ENCODE measurements around the gene CRYBG3.

The CRYBG3 gene

DNA sequence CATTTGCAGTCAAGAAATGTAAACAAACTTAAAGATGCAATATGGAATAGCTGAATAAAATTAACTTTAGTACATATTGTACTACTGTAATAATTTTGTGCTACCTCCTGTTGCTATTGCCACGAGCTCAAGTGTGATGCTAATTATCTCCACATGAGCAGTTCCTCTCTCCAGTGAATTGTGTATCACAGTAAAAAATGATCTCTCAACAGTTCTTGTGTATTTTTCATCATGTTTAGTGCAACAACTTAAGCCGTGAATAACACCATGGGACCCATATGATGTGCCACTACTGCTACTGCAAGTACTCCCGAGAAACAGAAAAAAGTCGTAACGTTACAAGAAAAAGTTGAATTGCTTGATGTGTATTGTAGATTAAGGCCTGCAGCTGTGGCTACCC lies 138.1 kb downstream of the CRYBG3 start:
- Histone ChIP-seq H3K27ac (ENCODE audit: insufficient read depth in 1 of 2, low read depth in 1 of 2, low read length in 2 of 2, poor library complexity in 1 of 2, severe bottlenecking in 2 of 2) (no peak overlapping the region), H3K4me3 (ENCODE audit: control insufficient read depth in 1 of 7, extremely low read depth in 1 of 7, insufficient read depth in 4 of 7, low read depth in 2 of 7, low read length in 6 of 7) (no peak overlapping the region), H3K27me3 (replicated peaks in 2 of 5; ENCODE audit: control insufficient read depth in 4 of 5, insufficient read depth in 5 of 5, low read length in 4 of 5) (no peaks in the 10 kb centered on the region), H3K4me1 (ENCODE audit: control extremely low read depth in 1 of 4, control insufficient read depth in 4 of 4, insufficient read depth in 4 of 4, low read length in 3 of 4) (no peaks in the 10 kb centered on the region), H3K9me3 (ENCODE audit: control extremely low read depth in 1 of 5, control insufficient read depth in 4 of 5, insufficient read depth in 2 of 5, low read depth in 1 of 5, low read length in 4 of 5) (no peaks in the 10 kb centered on the region), H3K36me3 (ENCODE audit: control insufficient read depth in 4 of 4, insufficient read depth in 4 of 4, low read length in 3 of 4) (peaks cover 13 to 52% (median 33%) of the 10 kb centered on the region in 4 experiments)
- ChIA-PET POLR2A (no interaction called here), CTCF (no interaction called here)
- DNase-seq: no peak
- WGBS (ENCODE audit: insufficient coverage): 100% methylated on average over 2 of the region's 5 CpGs

- H3K4me1 ChIP-seq (ENCODE audit: control extremely low read depth in 1 of 4, control insufficient read depth in 4 of 4, insufficient read depth in 4 of 4, low read length in 3 of 4): no peaks in the 10 kb centered on the region
- WGBS (ENCODE audit: insufficient coverage): 100% methylated on average over 2 of the region's 5 CpGs
- no peaks in the 10 kb centered on the region for H3K27me3 ChIP-seq (replicated peaks in 2 of 5; ENCODE audit: control insufficient read depth in 4 of 5, insufficient read depth in 5 of 5, low read length in 4 of 5)
- H3K4me3 ChIP-seq (ENCODE audit: control insufficient read depth in 1 of 7, extremely low read depth in 1 of 7, insufficient read depth in 4 of 7, low read depth in 2 of 7, low read length in 6 of 7): no peak overlapping the region
- CTCF ChIA-PET: no interaction called here
- peaks cover 13 to 51% (median 33%) of the 10 kb centered on the region in 4 experiments for H3K36me3 ChIP-seq (ENCODE audit: control insufficient read depth in 4 of 4, insufficient read depth in 4 of 4, low read length in 3 of 4)
- H3K9me3 ChIP-seq (ENCODE audit: control extremely low read depth in 1 of 5, control insufficient read depth in 4 of 5, insufficient read depth in 2 of 5, low read depth in 1 of 5, low read length in 4 of 5): no peaks in the 10 kb centered on the region
- POLR2A ChIA-PET: no interaction called here
- H3K27ac ChIP-seq (ENCODE audit: insufficient read depth in 1 of 2, low read depth in 1 of 2, low read length in 2 of 2, poor library complexity in 1 of 2, severe bottlenecking in 2 of 2): no peak overlapping the region
- DNase-seq: no peak
Measured at GRCh38 chr3:97960551-97960950, 138.7 kb downstream of the CRYBG3 start.

GRCh38 chr3:97960993-97961766 lies 139.4 kb downstream of the CRYBG3 start:
- 100% methylated on average over 2 of the region's 8 CpGs for WGBS (ENCODE audit: insufficient coverage)
- CTCF ChIA-PET: no interaction called here

GRCh38 chr3:97967966-97968365 lies 146.2 kb downstream of the CRYBG3 start:
- ChIA-PET CTCF (interaction anchor here (1.4 kb wide), 1 partner anchor 54 kb away, joined by 3 read pairs; no protein-coding TSS in a partner anchor), POLR2A (no interaction called here)
- H3K9me3 ChIP-seq (ENCODE audit: control extremely low read depth in 1 of 5, control insufficient read depth in 4 of 5, insufficient read depth in 2 of 5, low read depth in 1 of 5, low read length in 4 of 5): no peaks in the 10 kb centered on the region

More at GRCh38 chr3:97960993-97961766, 139.4 kb downstream of the CRYBG3 start:
- Histone ChIP-seq H3K4me3 (ENCODE audit: control insufficient read depth in 1 of 7, extremely low read depth in 1 of 7, insufficient read depth in 4 of 7, low read depth in 2 of 7, low read length in 6 of 7) (no peak overlapping the region), H3K27me3 (replicated peaks in 2 of 5; ENCODE audit: control insufficient read depth in 4 of 5, insufficient read depth in 5 of 5, low read length in 4 of 5) (no peaks in the 10 kb centered on the region), H3K9me3 (ENCODE audit: control extremely low read depth in 1 of 5, control insufficient read depth in 4 of 5, insufficient read depth in 2 of 5, low read depth in 1 of 5, low read length in 4 of 5) (no peaks in the 10 kb centered on the region), H3K36me3 (ENCODE audit: control insufficient read depth in 4 of 4, insufficient read depth in 4 of 4, low read length in 3 of 4) (peaks cover 12 to 53% (median 34%) of the 10 kb centered on the region in 4 experiments), H3K27ac (ENCODE audit: insufficient read depth in 1 of 2, low read depth in 1 of 2, low read length in 2 of 2, poor library complexity in 1 of 2, severe bottlenecking in 2 of 2) (no peak overlapping the region), H3K4me1 (ENCODE audit: control extremely low read depth in 1 of 4, control insufficient read depth in 4 of 4, insufficient read depth in 4 of 4, low read length in 3 of 4) (no peaks in the 10 kb centered on the region)
- DNase-seq: no peak
- POLR2A ChIA-PET: no interaction called here

DNA sequence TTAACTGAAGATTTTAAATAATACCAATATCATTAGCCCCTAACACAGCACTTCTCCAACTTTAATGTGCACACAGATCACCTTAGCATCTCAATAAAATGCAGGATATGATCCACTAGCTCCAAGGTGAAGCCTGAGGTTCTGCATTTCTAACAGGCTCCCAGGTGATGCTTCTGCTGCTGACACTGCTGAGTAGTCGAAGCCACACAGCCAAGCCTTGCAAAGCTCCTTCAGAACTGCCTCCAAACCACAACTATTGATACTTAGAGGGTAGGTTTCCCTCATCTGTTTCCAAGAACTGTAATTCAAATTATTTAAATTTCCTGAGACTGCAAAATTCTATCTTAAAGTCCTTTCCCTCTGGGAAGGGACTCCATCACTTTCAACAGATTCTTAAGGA lies 146.6 kb downstream of the CRYBG3 start:
- no peaks in the 10 kb centered on the region for H3K27me3 ChIP-seq (replicated peaks in 2 of 5; ENCODE audit: control insufficient read depth in 4 of 5, insufficient read depth in 5 of 5, low read length in 4 of 5)
- H3K4me1 ChIP-seq (ENCODE audit: control extremely low read depth in 1 of 4, control insufficient read depth in 4 of 4, insufficient read depth in 4 of 4, low read length in 3 of 4): peaks cover 8 to 22% (median 16%) of the 10 kb centered on the region in 4 experiments
- ChIA-PET POLR2A (no interaction called here), CTCF (interaction anchor here (0.6 to 1.3 kb wide), 3 partner anchors 18 to 176 kb away, joined by 3 read pairs; no protein-coding TSS in a partner anchor)
- peaks cover 2 to 22% (median 6%) of the 10 kb centered on the region in 4 experiments for H3K36me3 ChIP-seq (ENCODE audit: control insufficient read depth in 4 of 4, insufficient read depth in 4 of 4, low read length in 3 of 4)
- DNase-seq: no peak
- no peak overlapping the region for H3K4me3 ChIP-seq (ENCODE audit: control insufficient read depth in 1 of 7, extremely low read depth in 1 of 7, insufficient read depth in 4 of 7, low read depth in 2 of 7, low read length in 6 of 7)
- no peak overlapping the region for H3K27ac ChIP-seq (ENCODE audit: insufficient read depth in 1 of 2, low read depth in 1 of 2, low read length in 2 of 2, poor library complexity in 1 of 2, severe bottlenecking in 2 of 2)
- WGBS (ENCODE audit: insufficient coverage): no CpG with 5 or more reads among the region's 1 CpG
- no peaks in the 10 kb centered on the region for H3K9me3 ChIP-seq (ENCODE audit: control extremely low read depth in 1 of 5, control insufficient read depth in 4 of 5, insufficient read depth in 2 of 5, low read depth in 1 of 5, low read length in 4 of 5)

More at GRCh38 chr3:97967966-97968365, 146.2 kb downstream of the CRYBG3 start:
- DNase-seq: no peak
- Histone ChIP-seq H3K4me3 (ENCODE audit: control insufficient read depth in 1 of 7, extremely low read depth in 1 of 7, insufficient read depth in 4 of 7, low read depth in 2 of 7, low read length in 6 of 7) (no peak overlapping the region), H3K27me3 (replicated peaks in 2 of 5; ENCODE audit: control insufficient read depth in 4 of 5, insufficient read depth in 5 of 5, low read length in 4 of 5) (no peaks in the 10 kb centered on the region), H3K36me3 (ENCODE audit: control insufficient read depth in 4 of 4, insufficient read depth in 4 of 4, low read length in 3 of 4) (peaks cover 2 to 23% (median 6%) of the 10 kb centered on the region in 4 experiments), H3K27ac (ENCODE audit: insufficient read depth in 1 of 2, low read depth in 1 of 2, low read length in 2 of 2, poor library complexity in 1 of 2, severe bottlenecking in 2 of 2) (no peak overlapping the region), H3K4me1 (ENCODE audit: control extremely low read depth in 1 of 4, control insufficient read depth in 4 of 4, insufficient read depth in 4 of 4, low read length in 3 of 4) (peaks cover 8 to 18% (median 13%) of the 10 kb centered on the region in 4 experiments)
- 97% methylated on average over 7 of the region's 8 CpGs for WGBS (ENCODE audit: insufficient coverage)

DNA sequence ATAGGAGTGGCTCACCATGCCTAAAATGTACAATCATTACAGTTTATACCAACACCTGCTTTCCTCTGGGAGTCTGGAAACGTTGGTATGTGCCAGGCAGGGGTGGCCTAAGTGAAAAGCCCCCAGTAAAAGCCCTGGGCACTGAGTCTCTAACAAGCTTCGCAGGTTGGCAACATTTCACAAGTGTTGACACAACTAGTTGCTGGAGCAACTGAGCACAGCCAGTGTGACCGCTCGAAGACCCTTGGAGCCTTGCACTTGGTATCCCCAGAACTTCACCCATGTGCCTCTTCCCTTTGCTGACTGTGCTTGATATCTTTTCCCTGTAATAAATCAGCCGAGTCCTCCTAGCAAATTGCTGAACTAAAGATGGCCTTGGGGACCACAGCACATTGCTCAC lies 147.7 kb downstream of the CRYBG3 start:
- Histone ChIP-seq H3K4me1 (ENCODE audit: control extremely low read depth in 1 of 4, control insufficient read depth in 4 of 4, insufficient read depth in 4 of 4, low read length in 3 of 4) (peaks cover 8 to 27% (median 17%) of the 10 kb centered on the region in 4 experiments), H3K9me3 (ENCODE audit: control extremely low read depth in 1 of 5, control insufficient read depth in 4 of 5, insufficient read depth in 2 of 5, low read depth in 1 of 5, low read length in 4 of 5) (no peaks in the 10 kb centered on the region), H3K27me3 (replicated peaks in 2 of 5; ENCODE audit: control insufficient read depth in 4 of 5, insufficient read depth in 5 of 5, low read length in 4 of 5) (no peaks in the 10 kb centered on the region), H3K4me3 (ENCODE audit: control insufficient read depth in 1 of 7, extremely low read depth in 1 of 7, insufficient read depth in 4 of 7, low read depth in 2 of 7, low read length in 6 of 7) (no peak overlapping the region), H3K27ac (ENCODE audit: insufficient read depth in 1 of 2, low read depth in 1 of 2, low read length in 2 of 2, poor library complexity in 1 of 2, severe bottlenecking in 2 of 2) (no peak overlapping the region), H3K36me3 (ENCODE audit: control insufficient read depth in 4 of 4, insufficient read depth in 4 of 4, low read length in 3 of 4) (peaks cover 2 to 15% (median 5%) of the 10 kb centered on the region in 4 experiments)
- 100% methylated on average over 3 of the region's 5 CpGs for WGBS (ENCODE audit: insufficient coverage)
- CTCF ChIA-PET: interaction anchor here (0.6 to 1.3 kb wide), 2 partner anchors 19 to 534 kb away, joined by 3 read pairs; no protein-coding TSS in a partner anchor
- POLR2A ChIA-PET: interaction anchor here (0.6 kb wide), 1 partner anchor 532 kb away, joined by 4 read pairs; no protein-coding TSS in a partner anchor
- no peak for DNase-seq

DNA sequence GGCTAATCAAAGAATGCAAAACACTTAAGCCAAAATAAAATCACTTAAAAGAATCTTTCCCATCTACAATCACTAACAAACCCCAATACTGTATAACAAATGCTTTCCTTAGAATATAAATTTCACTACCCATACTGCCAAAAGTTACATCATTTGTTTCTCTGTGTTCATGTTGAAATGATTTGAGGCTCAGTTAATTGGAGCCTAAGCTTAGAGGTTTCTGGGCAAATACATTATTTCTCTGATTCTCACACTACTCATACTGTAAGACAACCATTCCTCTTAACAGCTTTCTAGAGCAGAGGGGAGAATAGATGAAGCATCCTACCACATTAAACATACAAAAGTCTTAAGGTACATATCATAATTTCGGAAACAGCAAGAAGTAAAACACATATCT lies 148.3 kb downstream of the CRYBG3 start:
- H3K36me3 ChIP-seq (ENCODE audit: control insufficient read depth in 4 of 4, insufficient read depth in 4 of 4, low read length in 3 of 4): peaks cover 2 to 15% (median 5%) of the 10 kb centered on the region in 4 experiments
- H3K4me3 ChIP-seq (ENCODE audit: control insufficient read depth in 1 of 7, extremely low read depth in 1 of 7, insufficient read depth in 4 of 7, low read depth in 2 of 7, low read length in 6 of 7): no peak overlapping the region
- H3K4me1 ChIP-seq (ENCODE audit: control extremely low read depth in 1 of 4, control insufficient read depth in 4 of 4, insufficient read depth in 4 of 4, low read length in 3 of 4): peaks cover 8 to 33% (median 22%) of the 10 kb centered on the region in 4 experiments
- H3K27ac ChIP-seq (ENCODE audit: insufficient read depth in 1 of 2, low read depth in 1 of 2, low read length in 2 of 2, poor library complexity in 1 of 2, severe bottlenecking in 2 of 2): no peak overlapping the region
- no peaks in the 10 kb centered on the region for H3K9me3 ChIP-seq (ENCODE audit: control extremely low read depth in 1 of 5, control insufficient read depth in 4 of 5, insufficient read depth in 2 of 5, low read depth in 1 of 5, low read length in 4 of 5)
- no CpG with 5 or more reads among the region's 1 CpG for WGBS (ENCODE audit: insufficient coverage)
- POLR2A ChIA-PET: no interaction called here
- H3K27me3 ChIP-seq (replicated peaks in 2 of 5; ENCODE audit: control insufficient read depth in 4 of 5, insufficient read depth in 5 of 5, low read length in 4 of 5): no peaks in the 10 kb centered on the region
- CTCF ChIA-PET: no interaction called here
- DNase-seq: no peak
